ENCODE results near the gene PHOSPHO2.

Gene PHOSPHO2

GRCh38 chr2:169716938-169717690 is 22.8 kb downstream of the PHOSPHO2 start:
- no peak for DNase-seq (ENCODE audit: low read depth)

- DNase-seq (ENCODE audit: low read depth), result no peak
Measured at GRCh38 chr2:169717691-169718063, 23.4 kb downstream of the PHOSPHO2 start.

DNA sequence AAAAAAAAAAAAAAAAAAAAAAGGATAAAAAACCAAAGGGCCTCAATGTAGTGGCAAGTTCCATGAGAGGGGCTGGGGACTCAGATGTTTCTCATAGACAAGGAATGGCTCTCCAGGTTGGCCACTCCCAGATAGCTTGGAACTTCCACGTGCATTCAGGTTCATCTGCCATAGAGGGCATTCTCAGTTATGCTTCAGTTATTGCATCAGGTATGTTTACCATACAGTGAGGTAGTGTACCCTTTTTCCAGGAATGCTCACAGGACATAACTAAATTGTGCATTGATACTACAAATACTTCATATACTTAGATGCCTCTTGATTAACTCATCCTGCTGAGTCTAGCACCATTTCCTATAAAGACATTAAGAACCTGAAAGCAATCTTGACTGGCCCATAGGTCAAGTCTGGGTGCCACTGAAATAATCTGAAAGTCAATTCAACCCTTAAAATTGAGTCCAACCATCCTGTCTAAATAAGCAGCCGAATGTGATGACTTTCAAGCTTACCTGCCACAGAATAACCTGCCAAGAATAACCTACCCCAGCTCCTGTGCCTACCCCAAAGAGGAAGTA is 24.7 kb downstream of the PHOSPHO2 start:
- DNase-seq (ENCODE audit: low read depth), result no peak

- no peak for DNase-seq (ENCODE audit: low read depth)
Measured at GRCh38 chr2:169721016-169721415, 26.7 kb downstream of the PHOSPHO2 start.

DNA sequence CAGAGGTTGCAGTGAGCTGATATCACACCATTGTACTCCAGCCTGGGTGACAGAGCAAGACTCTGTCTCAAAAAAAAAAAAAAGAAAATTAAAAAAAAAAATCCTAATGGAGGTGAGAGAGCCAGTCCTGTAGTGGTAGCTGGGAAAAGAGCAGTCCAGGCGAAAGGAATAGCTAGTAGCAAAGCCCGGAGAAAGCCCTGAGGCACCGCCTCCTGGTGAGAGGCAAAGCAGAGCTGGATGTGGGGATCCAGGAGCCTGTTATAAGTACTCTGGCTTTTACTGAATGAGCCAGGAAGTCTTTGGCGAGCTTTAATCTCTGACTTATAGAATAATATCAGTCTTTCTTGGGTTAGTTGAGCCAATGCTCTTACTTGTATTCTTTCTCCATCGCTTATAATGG is 32.8 kb downstream of the PHOSPHO2 start:
- DNase-seq (ENCODE audit: low read depth), result no peak

GRCh38 chr2:169729274-169729605 is 35.0 kb downstream of the PHOSPHO2 start:
- DNase-seq (ENCODE audit: low read depth), result no peak

DNA sequence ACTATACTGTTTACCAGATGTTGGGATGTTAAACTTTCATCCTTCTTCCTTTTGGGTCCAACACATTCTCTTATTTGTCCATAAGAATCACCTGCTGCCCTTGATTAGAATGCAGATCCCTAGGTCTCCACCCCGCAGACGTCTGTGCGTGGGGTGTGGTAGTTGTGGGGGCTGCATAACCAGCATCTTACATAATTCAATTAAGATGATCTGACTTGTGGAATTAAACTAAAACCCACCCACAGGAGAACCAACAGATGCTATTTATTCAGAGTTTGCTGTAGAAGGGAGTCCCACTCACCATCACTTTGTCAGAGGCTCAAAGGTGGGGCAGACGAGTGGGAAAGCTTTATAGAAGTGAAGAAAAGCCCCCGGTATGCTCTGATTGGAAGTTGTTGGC is 37.8 kb downstream of the PHOSPHO2 start:
- DNase-seq (ENCODE audit: low read depth), result no peak

DNA sequence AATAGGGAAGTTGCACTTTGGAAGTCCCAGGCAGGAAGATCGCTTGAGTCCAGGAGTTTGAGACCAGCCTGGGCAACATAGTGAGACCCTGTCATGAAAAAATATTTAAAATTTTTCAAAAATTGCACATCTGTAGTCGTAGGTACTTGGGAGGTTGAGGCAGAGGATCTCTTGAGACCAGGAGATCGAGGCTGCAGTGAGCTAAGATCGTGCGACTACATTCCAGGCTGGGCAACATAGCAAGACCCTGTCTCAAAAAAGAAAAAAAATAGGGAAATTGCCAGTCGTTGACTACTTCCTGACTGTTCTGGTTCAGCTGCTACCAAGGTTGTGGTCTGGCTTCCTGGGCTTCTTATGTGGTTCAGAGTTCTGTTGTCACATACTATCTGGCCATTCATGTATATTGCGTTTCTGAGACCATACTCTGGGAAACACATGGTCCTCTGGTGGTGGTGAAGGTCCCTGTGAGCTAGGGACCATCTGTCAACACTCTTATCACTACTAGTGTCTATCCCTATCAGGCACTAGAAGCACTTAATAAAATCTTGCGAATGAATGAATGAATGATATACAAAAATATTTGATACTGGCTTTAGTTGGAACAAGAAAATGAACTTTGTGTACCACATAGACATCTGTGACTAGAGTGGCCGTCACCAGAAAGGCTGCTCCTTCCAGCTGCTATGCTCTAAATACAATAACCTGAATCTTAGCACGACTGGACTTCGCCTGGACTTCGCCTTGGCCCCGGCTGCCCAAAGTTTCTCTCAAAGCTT is 38.5 kb downstream of the PHOSPHO2 start:
- DNase-seq (ENCODE audit: low read depth), result no peak

GRCh38 chr2:169734169-169734847 is 40.0 kb downstream of the PHOSPHO2 start:
- no peak for DNase-seq (ENCODE audit: low read depth)

- no peak for DNase-seq (ENCODE audit: low read depth)
Measured at GRCh38 chr2:169735623-169736022, 41.4 kb downstream of the PHOSPHO2 start.

DNA sequence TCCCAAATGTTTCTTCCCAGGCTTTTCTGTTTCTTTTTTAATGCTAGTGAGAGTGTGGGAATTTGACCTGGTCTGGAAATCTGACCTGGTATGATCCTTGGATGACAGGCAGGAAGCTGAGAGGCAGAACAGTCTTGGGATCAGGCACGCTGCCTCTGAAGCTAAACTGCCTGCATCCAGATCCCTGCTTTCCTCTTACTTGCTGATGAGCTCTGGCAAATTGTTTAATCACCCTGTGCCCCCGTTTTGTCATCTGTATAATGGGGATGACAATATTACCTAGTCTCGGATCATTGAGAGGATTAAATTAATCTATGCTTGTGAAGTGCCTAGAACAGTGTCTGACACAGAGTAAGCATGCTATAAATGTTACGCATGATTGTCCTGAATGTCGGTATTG is 42.6 kb downstream of the PHOSPHO2 start:
- no peak for DNase-seq (ENCODE audit: low read depth)

DNA sequence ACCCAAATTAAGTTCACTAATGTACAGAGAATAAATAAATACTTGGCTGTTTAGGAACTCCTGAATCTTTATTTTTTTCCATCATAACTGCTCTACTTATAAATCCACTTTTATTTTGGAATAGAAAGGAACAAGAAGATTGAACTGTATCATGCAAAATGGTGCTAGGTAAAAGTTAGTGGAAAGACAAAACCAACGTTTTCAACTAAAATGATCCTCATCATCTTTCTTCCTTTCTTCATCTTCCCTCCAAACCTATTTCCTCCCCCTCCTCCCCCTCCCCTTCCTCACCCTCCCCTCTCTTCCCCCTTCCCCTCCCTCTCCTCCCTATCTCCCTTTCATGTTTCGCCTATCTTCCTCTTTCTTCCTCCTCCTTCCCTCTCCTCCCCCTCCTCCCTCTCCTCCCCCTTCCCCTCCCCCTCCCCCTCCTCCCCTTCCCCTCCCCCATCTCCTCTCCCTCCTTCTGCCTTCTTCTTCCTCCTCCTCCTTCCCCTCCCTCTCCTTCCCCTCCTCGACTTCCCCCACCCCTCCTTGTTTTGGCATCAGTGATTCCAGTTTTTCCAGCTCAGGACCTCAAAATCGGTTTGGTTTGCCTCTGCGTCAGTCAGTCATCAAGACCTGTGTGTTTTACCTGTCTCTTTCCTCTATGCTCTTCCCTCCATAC is 44.4 kb downstream of the PHOSPHO2 start:
- no peak for DNase-seq (ENCODE audit: low read depth)

DNA sequence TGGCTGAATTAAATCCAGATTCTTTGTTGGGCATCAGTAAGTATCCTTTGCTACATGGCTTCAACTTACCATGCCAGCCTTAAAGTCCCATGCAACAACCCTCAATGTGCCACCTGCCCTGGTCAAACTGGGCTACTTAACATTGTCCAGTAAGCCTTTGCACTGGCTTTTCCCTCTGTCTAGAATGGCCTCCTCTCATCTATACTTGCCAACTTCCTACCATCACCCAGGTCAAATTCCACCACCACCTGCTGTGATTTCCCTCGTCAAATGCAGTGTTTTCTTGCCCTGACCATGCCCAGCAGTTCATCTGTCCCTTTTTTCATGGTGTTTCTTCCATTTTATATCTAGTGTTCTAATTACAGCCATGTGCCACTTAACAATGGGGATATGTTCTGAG is 45.1 kb downstream of the PHOSPHO2 start:
- DNase-seq (ENCODE audit: low read depth), result no peak

- DNase-seq (ENCODE audit: low read depth), result no peak
Measured at GRCh38 chr2:169743549-169743948, 49.3 kb downstream of the PHOSPHO2 start.

- no peak for DNase-seq (ENCODE audit: low read depth)
Measured at GRCh38 chr2:169746240-169746639, 52.0 kb downstream of the PHOSPHO2 start.

- no peak for DNase-seq (ENCODE audit: low read depth)
Measured at GRCh38 chr2:169748319-169748718, 54.0 kb downstream of the PHOSPHO2 start.

All from non-pigmented ciliary epithelial cell (primary cell).